HEK293 (cell line): Measurements from ENCODE around the gene CHKA.

Source experiments
- CTCF ChIA-PET: fragments of 350-600 bp; formaldehyde crosslinking; extraction: SDS; loops from one replicate; lab custom pipeline; 2021; ENCODE audit warnings: antibody characterized with exemption; lab: Yijun Ruan, JAX
- POLR2A ChIA-PET: fragments of 300-600 bp; formaldehyde crosslinking; extraction: SDS; loops from one replicate; lab custom pipeline; 2020; ENCODE audit warnings: antibody characterized with exemption, inconsistent platforms; lab: Yijun Ruan, JAX
- H3K27ac ChIP-seq: fragments of 200-500 bp; sonication (Bioruptor generic); 2 replicates; pipeline ENCODE4 v1.5.1; 2014; ENCODE audit warnings: low read depth, low read length, control low read depth, inconsistent platforms; ENCODE audit errors: extremely low read depth
- H3K36me3 ChIP-seq, 2 experiments: fragments of 200-500 bp in 1 of 2; sonication (Bioruptor generic) in 1 of 2; 1 replicate in 1 of 2; 2 replicates in 1 of 2; pipeline ENCODE4 v1.5.1; 2014 to 2017; ENCODE audit warnings: inconsistent platforms in 2 of 2, low read length in 2 of 2; ENCODE audit not compliant: control insufficient read depth in 2 of 2, insufficient read depth in 1 of 2
- H3K4me1 ChIP-seq: fragments of 200-500 bp; sonication (Bioruptor generic); 2 replicates; pipeline ENCODE4 v1.5.1; 2014; ENCODE audit warnings: mild to moderate bottlenecking, low read length, inconsistent platforms; ENCODE audit not compliant: control insufficient read depth, insufficient read depth
- H3K4me3 ChIP-seq: 2 replicates; pipeline ENCODE4 v1.5.1; 2011; ENCODE audit warnings: low read depth, mild to moderate bottlenecking, control low read depth, low read length, moderate library complexity
- H3K9me3 ChIP-seq: fragments of 200-500 bp; sonication (Bioruptor generic); 2 replicates; pipeline ENCODE4 v1.5.1; 2014; ENCODE audit warnings: low read depth, low read length, inconsistent platforms; ENCODE audit not compliant: control insufficient read depth, insufficient read depth
- GFI1B ChIP-seq: fragments of 450-650 bp; formaldehyde crosslinking; IDR thresholded peaks from 2 replicates; pipeline ENCODE4 v1.5.1; 2016; ENCODE audit warnings: missing biosample characterization, missing genetic modification characterization
- HIC1 ChIP-seq: fragments of 450-650 bp; formaldehyde crosslinking; IDR thresholded peaks from 2 replicates; pipeline ENCODE4 v1.5.1; 2016; ENCODE audit warnings: missing biosample characterization, missing genetic modification characterization
- KLF10 ChIP-seq: fragments of 450-650 bp; IDR thresholded peaks from 2 replicates; pipeline ENCODE4 v1.5.1; 2018; ENCODE audit warnings: missing biosample characterization, mild to moderate bottlenecking, missing genetic modification characterization
- SETDB1 ChIP-seq: IDR thresholded peaks from one replicate; pipeline ENCODE4 v1.6.1; 2017; ENCODE audit warnings: mild to moderate bottlenecking, low read length, moderate library complexity, mixed read lengths; ENCODE audit not compliant: insufficient read length
- ZNF175 ChIP-seq: fragments of 450-650 bp; formaldehyde crosslinking; IDR thresholded peaks from 2 replicates; pipeline ENCODE4 v1.5.1; 2016; ENCODE audit warnings: missing biosample characterization, missing genetic modification characterization
- ZNF23 ChIP-seq: fragments of 450-650 bp; formaldehyde crosslinking; IDR thresholded peaks from 2 replicates; pipeline ENCODE4 v1.5.1; 2016; ENCODE audit warnings: missing biosample characterization, missing genetic modification characterization, borderline replicate concordance
- ZNF266 ChIP-seq: fragments of 450-650 bp; formaldehyde crosslinking; IDR thresholded peaks from 2 replicates; pipeline ENCODE4 v1.5.1; 2016; ENCODE audit warnings: missing biosample characterization, missing genetic modification characterization, low read depth
- ZNF292 ChIP-seq: fragments of 450-650 bp; formaldehyde crosslinking; IDR thresholded peaks from 2 replicates; pipeline ENCODE4 v1.5.1; 2016; ENCODE audit warnings: low read depth, missing biosample characterization, missing genetic modification characterization, borderline replicate concordance
- ZNF341 ChIP-seq: fragments of 450-650 bp; formaldehyde crosslinking; IDR thresholded peaks from 2 replicates; pipeline ENCODE4; 2016; ENCODE audit warnings: low read depth, missing biosample characterization, missing genetic modification characterization
- ZNF366 ChIP-seq: fragments of 450-650 bp; formaldehyde crosslinking; conservative IDR thresholded peaks from 2 replicates; pipeline ENCODE4 v1.5.1; 2016; ENCODE audit warnings: missing biosample characterization, missing genetic modification characterization
- ZNF544 ChIP-seq: fragments of 450-650 bp; formaldehyde crosslinking; IDR thresholded peaks from 2 replicates; pipeline ENCODE4 v1.5.0; 2017; ENCODE audit warnings: missing biosample characterization, missing genetic modification characterization
- ZNF548 ChIP-seq: fragments of 450-650 bp; formaldehyde crosslinking; IDR thresholded peaks from 2 replicates; pipeline ENCODE4 v1.5.1; 2016; ENCODE audit warnings: missing biosample characterization, missing genetic modification characterization
- ZNF621 ChIP-seq: fragments of 450-650 bp; formaldehyde crosslinking; IDR thresholded peaks from 2 replicates; pipeline ENCODE4 v1.5.1; 2017; ENCODE audit warnings: missing biosample characterization, missing genetic modification characterization
- ZNF626 ChIP-seq: fragments of 450-650 bp; sonication (Bioruptor Pico); formaldehyde crosslinking; IDR thresholded peaks from 2 replicates; pipeline ENCODE4 v1.5.1; 2018; ENCODE audit warnings: missing biosample characterization, missing genetic modification characterization, inconsistent platforms
- ZNF658 ChIP-seq: fragments of 450-650 bp; formaldehyde crosslinking; IDR thresholded peaks from 2 replicates; pipeline ENCODE4; 2016; ENCODE audit warnings: missing biosample characterization, missing genetic modification characterization
- ZNF660 ChIP-seq: fragments of 450-650 bp; IDR thresholded peaks from 2 replicates; pipeline ENCODE4 v1.5.1; 2018; ENCODE audit warnings: missing biosample characterization, mild to moderate bottlenecking, missing genetic modification characterization
- ZNF768 ChIP-seq: fragments of 450-650 bp; formaldehyde crosslinking; IDR thresholded peaks from 2 replicates; pipeline ENCODE4 v1.5.1; 2018; ENCODE audit warnings: missing biosample characterization, mild to moderate bottlenecking, missing genetic modification characterization
- ZNF792 ChIP-seq: fragments of 450-650 bp; formaldehyde crosslinking; IDR thresholded peaks from 2 replicates; pipeline ENCODE4 v1.5.1; 2016; ENCODE audit warnings: missing biosample characterization, missing genetic modification characterization
- ZNF843 ChIP-seq: fragments of 450-650 bp; formaldehyde crosslinking; IDR thresholded peaks from 2 replicates; pipeline ENCODE4 v1.5.1; 2016; ENCODE audit warnings: missing biosample characterization, missing genetic modification characterization
- ZSCAN18 ChIP-seq: fragments of 450-650 bp; formaldehyde crosslinking; IDR thresholded peaks from 2 replicates; pipeline ENCODE4 v1.5.1; 2016; ENCODE audit warnings: missing biosample characterization, missing genetic modification characterization
- ZSCAN23 ChIP-seq: fragments of 450-650 bp; formaldehyde crosslinking; IDR thresholded peaks from 2 replicates; pipeline ENCODE4 v1.5.1; 2016; ENCODE audit warnings: missing biosample characterization, missing genetic modification characterization
- TF ChIP-seq, protein P1 (sequence below): fragments of 450-650 bp; formaldehyde crosslinking; IDR thresholded peaks from 2 replicates; pipeline ENCODE4 v1.5.1; 2017; ENCODE audit warnings: missing biosample characterization, missing genetic modification characterization

CHKA gene

GRCh38 chr11:68090287-68090686 is 30.9 kb downstream of the CHKA start:
- TF ChIP-seq ZNF660 (tag by site-specific recombination) (no peak), HIC1 (no peak), ZNF621 (tag by site-specific recombination) (no peak), ZNF341 (tag by site-specific recombination) (no peak), ZNF266 (tag by site-specific recombination) (no peak), ZNF292 (tag by site-specific recombination) (no peak), ZNF792 (tag by site-specific recombination) (no peak), ZNF768 (tag by site-specific recombination) (no peak), GFI1B (tag by site-specific recombination) (no peak), ZNF23 (tag by site-specific recombination) (no peak), ZNF626 (no peak)
- ChIA-PET POLR2A (no interaction called here), CTCF (interaction anchor here (0.7 to 1.1 kb wide), 2 partner anchors 12 to 79 kb away, joined by 3 read pairs; no protein-coding TSS in a partner anchor)
- Histone ChIP-seq H3K36me3 (peaks cover 0 to 14% of the 10 kb centered on the region in 2 experiments; a peak in 1 of 3 replicates), H3K4me3 (no peak overlapping the region), H3K9me3 (no peaks in the 10 kb centered on the region), H3K27ac (no peak overlapping the region), H3K4me1 (no peaks in the 10 kb centered on the region)

DNA sequence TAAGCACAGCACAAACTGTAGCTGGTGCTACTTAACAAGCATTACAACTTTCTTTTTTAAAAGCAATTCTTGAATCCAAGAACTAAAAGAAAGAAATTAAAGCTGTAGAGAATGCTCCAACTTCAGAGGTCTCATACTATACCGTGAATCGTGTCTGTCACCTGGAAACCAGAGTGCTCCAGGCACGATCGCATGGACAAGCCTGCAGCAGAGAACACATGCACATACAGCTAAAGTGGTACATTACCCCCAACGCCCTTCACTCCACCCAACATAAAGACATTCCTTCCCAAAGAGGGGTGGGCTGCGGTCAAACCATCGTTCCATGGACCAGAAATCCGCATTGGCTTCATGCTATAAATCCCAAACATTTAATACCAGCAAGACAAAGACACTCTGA is 31.5 kb downstream of the CHKA start:
- Histone ChIP-seq H3K4me1 (no peaks in the 10 kb centered on the region), H3K27ac (no peak overlapping the region), H3K4me3 (no peak overlapping the region), H3K9me3 (no peaks in the 10 kb centered on the region), H3K36me3 (peaks cover 0 to 14% of the 10 kb centered on the region in 2 experiments; a peak in 1 of 3 replicates)
- CTCF ChIA-PET = interaction anchor here (1.1 kb wide), 1 partner anchor 11 kb away, joined by 3 read pairs; no protein-coding TSS in a partner anchor
- no peak for TF ChIP-seq ZNF175 (tag by site-specific recombination)
- no peak for TF ChIP-seq ZSCAN23 (tag by site-specific recombination)
- TF ChIP-seq, protein P1, sequence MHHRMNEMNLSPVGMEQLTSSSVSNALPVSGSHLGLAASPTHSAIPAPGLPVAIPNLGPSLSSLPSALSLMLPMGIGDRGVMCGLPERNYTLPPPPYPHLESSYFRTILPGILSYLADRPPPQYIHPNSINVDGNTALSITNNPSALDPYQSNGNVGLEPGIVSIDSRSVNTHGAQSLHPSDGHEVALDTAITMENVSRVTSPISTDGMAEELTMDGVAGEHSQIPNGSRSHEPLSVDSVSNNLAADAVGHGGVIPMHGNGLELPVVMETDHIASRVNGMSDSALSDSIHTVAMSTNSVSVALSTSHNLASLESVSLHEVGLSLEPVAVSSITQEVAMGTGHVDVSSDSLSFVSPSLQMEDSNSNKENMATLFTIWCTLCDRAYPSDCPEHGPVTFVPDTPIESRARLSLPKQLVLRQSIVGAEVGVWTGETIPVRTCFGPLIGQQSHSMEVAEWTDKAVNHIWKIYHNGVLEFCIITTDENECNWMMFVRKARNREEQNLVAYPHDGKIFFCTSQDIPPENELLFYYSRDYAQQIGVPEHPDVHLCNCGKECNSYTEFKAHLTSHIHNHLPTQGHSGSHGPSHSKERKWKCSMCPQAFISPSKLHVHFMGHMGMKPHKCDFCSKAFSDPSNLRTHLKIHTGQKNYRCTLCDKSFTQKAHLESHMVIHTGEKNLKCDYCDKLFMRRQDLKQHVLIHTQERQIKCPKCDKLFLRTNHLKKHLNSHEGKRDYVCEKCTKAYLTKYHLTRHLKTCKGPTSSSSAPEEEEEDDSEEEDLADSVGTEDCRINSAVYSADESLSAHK (tag by site-specific recombination) = no peak
- TF ChIP-seq KLF10 (tag by site-specific recombination) = no peak
- no peak for TF ChIP-seq ZSCAN18 (tag by site-specific recombination)
- TF ChIP-seq ZNF544 (tag by site-specific recombination) = no peak
- TF ChIP-seq SETDB1 = no peak
- no peak for TF ChIP-seq ZNF548
- TF ChIP-seq ZNF366 (tag by site-specific recombination) = no peak
- TF ChIP-seq ZNF658 = no peak
- TF ChIP-seq HIC1 = no peak
- no peak for TF ChIP-seq ZNF843 (tag by site-specific recombination)
- POLR2A ChIA-PET = no interaction called here
